Measurements from ENCODE around the gene RGS3. TPM values are rescaled to one million over a fixed set of nuclear protein-coding genes. Genes with fewer than 3 reads are reported as not detected.

Gene RGS3
- polyA plus RNA-seq, 2 of the 4 experiments (the other 2 are of a cell fraction), result 19.6 to 22.9 TPM

DNA sequence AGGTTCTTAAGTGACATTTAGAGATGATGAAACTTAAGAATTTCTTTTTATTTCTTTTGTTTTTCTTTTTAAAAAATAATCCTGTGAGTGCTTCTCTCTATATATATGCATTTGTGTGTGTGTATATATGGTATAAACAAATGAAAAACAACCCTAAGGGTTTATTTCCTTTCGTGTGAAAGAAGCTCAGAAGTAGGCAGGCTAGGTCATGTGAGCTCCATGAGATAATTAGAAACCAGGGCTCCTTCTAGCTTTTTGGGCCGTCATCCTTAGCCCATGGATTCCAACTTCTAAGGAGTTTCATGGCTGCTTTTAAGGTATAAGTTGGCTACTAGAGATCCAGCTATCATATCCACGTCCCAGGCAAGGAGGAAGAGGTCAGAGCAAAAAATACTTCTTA is 41.8 kb upstream of the RGS3 start (continued):
- TF ChIP-seq, protein P1, sequence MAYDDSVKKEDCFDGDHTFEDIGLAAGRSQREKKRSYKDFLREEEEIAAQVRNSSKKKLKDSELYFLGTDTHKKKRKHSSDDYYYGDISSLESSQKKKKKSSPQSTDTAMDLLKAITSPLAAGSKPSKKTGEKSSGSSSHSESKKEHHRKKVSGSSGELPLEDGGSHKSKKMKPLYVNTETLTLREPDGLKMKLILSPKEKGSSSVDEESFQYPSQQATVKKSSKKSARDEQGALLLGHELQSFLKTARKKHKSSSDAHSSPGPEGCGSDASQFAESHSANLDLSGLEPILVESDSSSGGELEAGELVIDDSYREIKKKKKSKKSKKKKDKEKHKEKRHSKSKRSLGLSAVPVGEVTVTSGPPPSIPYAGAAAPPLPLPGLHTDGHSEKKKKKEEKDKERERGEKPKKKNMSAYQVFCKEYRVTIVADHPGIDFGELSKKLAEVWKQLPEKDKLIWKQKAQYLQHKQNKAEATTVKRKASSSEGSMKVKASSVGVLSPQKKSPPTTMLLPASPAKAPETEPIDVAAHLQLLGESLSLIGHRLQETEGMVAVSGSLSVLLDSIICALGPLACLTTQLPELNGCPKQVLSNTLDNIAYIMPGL (CRISPR knock-in tag; IDR thresholded peaks at IDR 0.05; ENCODE audit: borderline replicate concordance), result no peak
- no peak for TF ChIP-seq CHD4 (IDR thresholded peaks at IDR 0.05; ENCODE audit: borderline replicate concordance)
- TF ChIP-seq PHF8 (IDR thresholded peaks at IDR 0.05; ENCODE audit: borderline replicate concordance, low read depth), result no peak
- TF ChIP-seq RAD21 (conservative IDR thresholded peaks at IDR 0.05 in 1 of 2, IDR thresholded peaks at IDR 0.05 in 1 of 2), result no peak
- TF ChIP-seq TFCP2L1 (CRISPR knock-in tag; IDR thresholded peaks at IDR 0.05), result no peak
- TF ChIP-seq, protein P2, sequence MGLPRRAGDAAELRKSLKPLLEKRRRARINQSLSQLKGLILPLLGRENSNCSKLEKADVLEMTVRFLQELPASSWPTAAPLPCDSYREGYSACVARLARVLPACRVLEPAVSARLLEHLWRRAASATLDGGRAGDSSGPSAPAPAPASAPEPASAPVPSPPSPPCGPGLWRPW (IDR thresholded peaks at IDR 0.05), result no peak

DNA sequence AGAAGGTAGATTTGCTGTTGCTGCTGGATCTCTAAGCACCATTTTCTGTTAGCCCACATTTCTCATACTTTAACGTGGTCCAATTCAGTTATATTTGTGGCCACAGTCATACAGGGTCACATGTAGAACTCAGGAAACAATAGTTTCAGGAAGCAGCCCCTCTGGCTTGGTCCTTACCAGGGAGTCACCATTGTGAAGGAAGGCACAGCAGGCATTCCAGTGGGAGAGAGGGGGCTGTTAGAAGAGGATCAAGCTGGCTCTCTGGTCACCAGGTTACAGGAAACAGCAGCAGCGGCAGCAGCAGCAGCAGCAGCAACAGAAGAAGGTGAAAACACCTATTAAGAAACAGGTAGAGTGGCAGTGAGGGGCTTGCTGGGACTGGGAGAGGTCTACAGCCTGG is 38.5 kb upstream of the RGS3 start:
- ChIA-PET CTCF (interaction anchor here (0.7 to 2.6 kb wide), 5 partner anchors 21 to 233 kb away, joined by 3 to 8 read pairs (median 8); partner anchors contain the start of genes CDC26 and PRPF4), POLR2A (no interaction called here)
- no peak overlapping the region for H3K27ac ChIP-seq
- H3K4me1 ChIP-seq, result no peaks in the 10 kb centered on the region
- no peaks in the 10 kb centered on the region for H3K9me3 ChIP-seq
- ATAC-seq, result no peak
- H3K4me2 ChIP-seq, result no peak overlapping the region
- TF ChIP-seq FOXS1 (CRISPR knock-in tag; IDR thresholded peaks at IDR 0.05), result no peak
- no peak for TF ChIP-seq NPAS2 (CRISPR knock-in tag; IDR thresholded peaks at IDR 0.05; ENCODE audit: borderline replicate concordance)
- TF ChIP-seq KDM1A (IDR thresholded peaks at IDR 0.05; ENCODE audit: low read depth), result no peak
- TF ChIP-seq POLR2AphosphoS2 (conservative IDR thresholded peaks at IDR 0.05; ENCODE audit: low read length), result no peak
- TF ChIP-seq ESRRA (IDR thresholded peaks at IDR 0.05; ENCODE audit: borderline replicate concordance, low read length), result no peak
- TF ChIP-seq, protein P3, sequence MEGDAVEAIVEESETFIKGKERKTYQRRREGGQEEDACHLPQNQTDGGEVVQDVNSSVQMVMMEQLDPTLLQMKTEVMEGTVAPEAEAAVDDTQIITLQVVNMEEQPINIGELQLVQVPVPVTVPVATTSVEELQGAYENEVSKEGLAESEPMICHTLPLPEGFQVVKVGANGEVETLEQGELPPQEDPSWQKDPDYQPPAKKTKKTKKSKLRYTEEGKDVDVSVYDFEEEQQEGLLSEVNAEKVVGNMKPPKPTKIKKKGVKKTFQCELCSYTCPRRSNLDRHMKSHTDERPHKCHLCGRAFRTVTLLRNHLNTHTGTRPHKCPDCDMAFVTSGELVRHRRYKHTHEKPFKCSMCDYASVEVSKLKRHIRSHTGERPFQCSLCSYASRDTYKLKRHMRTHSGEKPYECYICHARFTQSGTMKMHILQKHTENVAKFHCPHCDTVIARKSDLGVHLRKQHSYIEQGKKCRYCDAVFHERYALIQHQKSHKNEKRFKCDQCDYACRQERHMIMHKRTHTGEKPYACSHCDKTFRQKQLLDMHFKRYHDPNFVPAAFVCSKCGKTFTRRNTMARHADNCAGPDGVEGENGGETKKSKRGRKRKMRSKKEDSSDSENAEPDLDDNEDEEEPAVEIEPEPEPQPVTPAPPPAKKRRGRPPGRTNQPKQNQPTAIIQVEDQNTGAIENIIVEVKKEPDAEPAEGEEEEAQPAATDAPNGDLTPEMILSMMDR (IDR thresholded peaks at IDR 0.05), result no peak
- H3K4me3 ChIP-seq, result no peak overlapping the region
- no peak for DNase-seq (ENCODE audit: low read depth in 1 of 2, low spot score in 1 of 2)
- WGBS (ENCODE audit: missing lambda C conversion rate), result 41% methylated on average over 2 of the region's 2 CpGs
- no peak for FAIRE-seq

DNA sequence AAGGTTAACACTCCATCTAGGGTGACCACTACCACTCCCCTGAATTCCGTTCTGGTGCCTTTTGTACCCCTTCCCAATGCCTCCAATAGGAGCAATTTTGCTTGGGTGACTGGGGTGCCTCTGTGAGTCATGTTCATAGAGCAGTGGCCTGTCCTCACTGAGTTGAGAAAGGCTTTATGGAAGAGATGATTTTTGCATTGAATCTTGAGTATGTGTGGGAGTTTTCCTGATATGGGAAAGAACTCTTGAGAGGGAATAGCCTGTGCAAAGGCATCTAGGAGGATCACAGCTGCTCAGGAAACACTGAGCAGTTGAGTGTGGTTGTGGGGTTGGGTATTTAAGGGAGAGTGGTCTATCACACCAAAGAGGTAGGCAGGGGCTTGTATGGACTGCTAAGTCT is 36.8 kb upstream of the RGS3 start:
- 25% methylated on average over 1 of the region's 1 CpG for WGBS (ENCODE audit: missing lambda C conversion rate)
- Histone ChIP-seq H3K4me2 (no peak overlapping the region), H3K4me3 (no peak overlapping the region), H3K4me1 (no peaks in the 10 kb centered on the region), H3K9me3 (no peaks in the 10 kb centered on the region), H3K27ac (no peak overlapping the region)
- POLR2A ChIA-PET, result no interaction called here
- FAIRE-seq (no peak), ATAC-seq (no peak), DNase-seq (ENCODE audit: low read depth in 1 of 2, low spot score in 1 of 2) (no peak)
- no peak for TF ChIP-seq KDM1A (IDR thresholded peaks at IDR 0.05; ENCODE audit: low read depth)
- CTCF ChIA-PET, result interaction anchor here (1.2 to 2.6 kb wide), 8 partner anchors 10 to 231 kb away, joined by 3 to 9 read pairs (median 6); no protein-coding TSS in a partner anchor

DNA sequence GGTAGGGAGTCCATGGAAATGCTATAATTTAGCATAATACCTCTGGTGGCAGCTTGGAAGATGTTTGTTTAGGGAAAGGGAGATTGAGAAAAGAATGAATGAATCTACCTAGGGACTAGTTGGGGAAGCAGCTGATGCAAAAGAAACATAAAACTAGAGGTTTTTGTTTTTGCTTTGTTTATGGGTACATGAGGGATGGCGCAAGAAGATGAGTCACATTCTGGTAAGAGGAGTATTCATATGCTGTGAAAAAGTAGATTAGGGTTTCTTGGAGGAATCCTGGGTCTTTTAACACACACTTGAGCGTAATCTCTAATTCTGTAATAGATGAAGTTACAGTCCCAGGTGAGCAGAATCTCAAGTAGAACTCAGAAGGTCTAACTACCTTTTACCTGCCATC is 35.9 kb upstream of the RGS3 start:
- Histone ChIP-seq H3K27ac (no peak overlapping the region), H3K4me3 (no peak overlapping the region), H3K4me2 (no peak overlapping the region), H3K9me3 (no peaks in the 10 kb centered on the region), H3K4me1 (no peaks in the 10 kb centered on the region)
- DNase-seq (ENCODE audit: low read depth in 1 of 2, low spot score in 1 of 2) (no peak), ATAC-seq (no peak), FAIRE-seq (no peak)
- TF ChIP-seq FOSL2 (IDR thresholded peaks at IDR 0.05) (no peak), FOSL2 (CRISPR knock-in tag; IDR thresholded peaks at IDR 0.05) (peak; percentile 35; the same call in 1 of the 2 replicates), HOXB13 (CRISPR knock-in tag; IDR thresholded peaks at IDR 0.05; ENCODE audit: low read depth) (no peak)
- WGBS (ENCODE audit: missing lambda C conversion rate), result 89% methylated on average over 2 of the region's 2 CpGs
- ChIA-PET CTCF (interaction anchor here (1.2 to 2.6 kb wide), 5 partner anchors 11 to 164 kb away, joined by 3 to 9 read pairs (median 4); no protein-coding TSS in a partner anchor), POLR2A (no interaction called here)

All from A549 (cell line).